Inflammatory macrophage treated with lipopolysaccharide for 4 hours (primary cell): ENCODE results near the gene VDR.
"Not testable (repeated sequence)": the region's sequence is repeated elsewhere in the genome, so short reads cannot be mapped to it uniquely, and the experiment has no call there.

Experiments
- DNase-seq: peaks from one replicate; pipeline ENCODE4 v3.0.0-alpha.2; 2020

Gene VDR

DNA sequence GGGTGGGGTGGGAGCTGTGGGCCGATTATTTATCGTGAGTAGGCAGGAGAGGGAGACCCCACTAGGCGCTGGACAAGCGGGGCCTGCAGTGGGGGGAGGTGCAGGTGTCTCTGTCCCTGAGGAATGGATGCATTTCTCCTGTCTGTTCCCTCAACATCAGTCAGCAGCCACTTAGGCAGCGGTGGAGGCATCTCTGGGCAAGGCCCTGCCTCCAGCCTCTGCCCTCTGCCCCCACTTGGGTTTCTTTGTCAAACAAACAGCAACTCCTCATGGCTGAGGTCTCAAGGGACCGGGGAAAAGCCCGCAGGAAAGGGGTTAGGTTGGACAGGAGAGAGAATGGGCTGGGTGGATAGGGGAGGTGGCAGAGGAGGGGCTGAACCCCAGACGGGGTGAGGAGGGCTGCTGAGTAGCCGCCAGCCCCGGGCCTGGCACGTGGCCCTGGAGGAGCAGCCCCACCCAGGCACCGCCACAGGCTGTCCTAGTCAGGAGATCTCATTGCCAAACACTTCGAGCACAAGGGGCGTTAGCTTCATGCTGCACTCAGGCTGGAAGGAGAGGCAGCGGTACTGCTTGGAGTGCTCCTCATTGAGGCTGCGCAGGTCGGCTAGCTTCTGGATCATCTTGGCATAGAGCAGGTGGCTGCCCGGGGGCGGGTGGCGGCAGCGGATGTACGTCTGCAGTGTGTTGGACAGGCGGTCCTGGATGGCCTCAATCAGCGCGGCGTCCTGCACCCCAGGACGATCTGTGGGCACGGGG is 60.4 kb downstream of the VDR start:
- no peak for DNase-seq

DNA sequence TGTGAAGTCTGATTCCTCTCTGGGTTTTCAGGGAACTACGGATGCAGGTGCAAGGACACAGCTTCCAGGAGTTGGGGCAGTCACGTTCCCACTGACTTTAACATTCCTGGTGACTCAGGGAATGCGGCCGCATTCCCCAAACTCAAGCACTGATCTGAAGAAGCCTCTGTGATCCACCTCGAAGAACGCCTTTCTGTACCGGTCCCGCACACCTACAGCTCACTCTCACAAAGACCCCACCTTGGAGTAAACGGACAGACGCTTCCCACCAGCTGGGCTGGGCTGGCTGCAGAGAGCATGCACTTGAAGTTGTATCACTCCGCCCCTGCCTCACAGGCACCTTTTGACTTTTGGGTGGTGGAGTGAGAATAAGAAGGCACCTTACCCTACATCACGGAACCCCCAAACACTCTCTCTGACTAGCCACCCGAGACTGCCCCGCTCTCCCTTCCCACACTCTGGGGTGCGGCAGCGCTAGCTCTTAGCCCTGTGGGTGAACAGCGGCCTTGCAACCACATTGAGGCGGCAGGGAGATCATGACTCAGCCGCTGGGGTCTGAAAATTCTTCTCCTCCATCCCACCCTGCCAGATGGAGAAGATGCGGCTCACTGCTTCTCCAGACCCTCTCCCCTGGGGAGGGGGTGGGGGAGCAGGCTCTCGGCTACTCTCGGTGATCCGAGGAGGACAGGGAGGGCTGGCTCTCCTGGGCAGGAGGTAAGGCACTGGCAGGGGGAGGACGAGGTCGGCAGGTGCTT is 61.4 kb downstream of the VDR start:
- DNase-seq: no peak

DNA sequence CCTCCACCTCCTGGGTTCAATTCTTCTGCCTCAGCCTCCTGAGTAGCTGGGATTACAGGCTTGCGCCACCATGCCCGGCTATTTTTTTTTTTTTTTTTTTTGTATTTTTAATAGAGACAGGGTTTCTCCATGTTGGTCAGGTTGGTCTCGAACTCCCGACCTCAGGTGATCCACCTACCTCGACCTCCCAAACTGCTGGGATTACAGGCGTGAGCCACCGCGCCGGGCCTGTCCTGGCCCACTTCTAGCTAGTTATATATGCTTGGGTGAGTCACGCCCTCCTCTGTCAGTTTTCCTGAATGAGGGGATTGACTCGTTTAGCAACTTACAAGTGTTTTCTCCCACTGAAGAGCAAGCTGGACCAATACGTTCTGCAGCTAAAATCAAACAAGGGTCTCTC is 62.3 kb downstream of the VDR start:
- DNase-seq: not testable (repeated sequence)

DNA sequence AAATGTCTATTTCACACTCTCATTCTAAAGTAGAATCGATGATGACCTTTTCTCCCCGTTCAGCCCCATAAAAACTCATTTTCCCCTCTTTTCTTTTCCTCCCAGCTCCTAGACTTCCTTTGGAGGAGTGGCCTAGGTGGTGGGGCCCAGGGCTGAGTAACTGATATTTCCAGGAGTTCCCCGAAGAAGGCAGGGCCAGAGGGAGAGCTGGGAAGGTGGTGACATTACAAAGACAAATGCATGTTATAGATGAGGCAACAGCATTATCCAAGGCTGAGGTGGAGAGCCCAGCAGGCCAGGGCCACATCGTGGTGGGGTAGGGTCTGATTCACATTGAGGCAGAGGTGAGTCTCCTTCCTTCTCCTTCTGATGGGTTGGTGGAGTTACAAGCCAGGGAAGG is 62.9 kb downstream of the VDR start:
- DNase-seq: no peak

DNA sequence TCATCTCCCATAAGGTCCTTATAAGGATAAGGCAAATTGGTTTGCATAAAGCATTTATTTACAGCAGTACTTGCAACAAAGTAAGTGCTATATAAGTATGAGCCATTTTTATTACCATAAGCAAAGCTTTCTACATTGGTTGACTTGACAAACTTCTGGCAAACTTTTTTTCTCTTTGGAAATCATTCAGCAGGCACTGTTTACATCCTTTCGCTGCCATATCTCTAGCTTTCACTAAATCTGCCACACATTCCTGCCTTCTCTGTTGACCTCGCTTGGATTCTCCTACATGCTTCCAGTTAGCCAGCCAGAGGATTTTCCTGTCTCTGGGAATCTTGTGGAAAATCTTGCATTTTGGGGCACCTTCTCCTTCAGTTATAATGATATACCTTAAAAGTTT is 63.3 kb downstream of the VDR start:
- no peak for DNase-seq

DNA sequence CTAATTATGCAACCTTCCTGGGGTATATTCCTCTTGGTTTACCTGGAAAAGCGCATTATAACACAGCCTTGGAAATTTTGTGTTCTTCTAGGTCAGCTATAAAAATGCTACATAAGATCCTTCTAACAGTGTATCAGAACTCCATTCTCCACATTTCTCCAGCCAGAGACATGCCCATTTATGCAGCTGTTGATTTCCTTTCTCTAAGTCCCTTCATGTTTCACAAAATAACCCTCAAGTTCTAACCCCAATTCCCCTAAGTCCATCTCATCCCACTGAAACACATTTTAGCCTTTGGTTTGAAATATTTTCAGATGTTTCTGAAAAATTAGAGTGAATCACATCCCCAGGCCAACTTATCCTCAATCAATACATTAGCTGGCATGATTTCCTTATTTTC is 64.2 kb downstream of the VDR start:
- DNase-seq: no peak

- DNase-seq: no peak
Observed at GRCh38 chr12:47839214-47839876, 65.4 kb downstream of the VDR start.

GRCh38 chr12:47838286-47838931 is 66.4 kb downstream of the VDR start:
- no peak for DNase-seq

DNA sequence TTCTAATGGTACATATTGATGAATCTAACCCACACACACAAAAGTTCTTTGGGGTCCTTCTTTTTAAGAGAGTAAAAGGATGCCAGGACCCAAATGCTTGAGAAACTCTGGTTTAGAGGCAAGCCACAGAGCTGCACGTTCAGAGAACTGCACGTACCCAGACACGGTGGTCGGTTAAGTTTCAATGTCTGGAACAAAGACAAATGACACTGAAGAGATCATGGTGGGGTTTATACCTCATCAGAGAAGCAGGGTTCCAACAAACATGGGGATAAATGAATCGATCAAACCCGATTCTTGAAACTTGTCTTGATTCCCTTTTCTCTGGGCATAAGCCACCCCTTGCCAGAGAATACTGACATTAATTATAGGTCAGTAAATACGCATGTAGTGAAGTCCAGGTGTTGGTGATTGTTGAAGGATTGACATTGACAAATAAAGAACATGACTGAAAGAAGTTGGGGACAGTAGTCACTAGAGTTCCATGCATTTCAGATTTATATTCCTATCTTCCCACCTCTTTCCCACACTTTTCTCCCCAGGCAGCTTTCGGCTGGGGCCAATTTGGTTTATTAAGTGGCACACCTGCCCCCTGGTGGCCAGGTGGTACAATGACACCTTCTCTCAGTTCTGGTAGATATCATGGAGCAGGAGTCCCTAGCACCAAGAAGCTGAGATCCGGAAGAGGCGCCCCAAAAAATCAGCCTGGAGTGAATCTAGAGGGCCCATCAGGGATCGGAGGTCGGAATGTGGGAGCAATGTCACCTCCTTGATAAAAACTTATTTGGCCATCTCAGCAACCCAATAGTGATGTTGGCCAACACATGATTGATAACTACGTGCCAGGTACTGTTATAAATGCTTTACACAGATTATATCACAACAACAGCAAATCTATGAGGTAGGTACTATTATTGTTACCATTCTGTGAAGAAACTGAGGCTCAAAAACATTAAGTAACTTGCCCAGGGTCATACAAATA is 67.3 kb downstream of the VDR start:
- peak; percentile 65 for DNase-seq

DNA sequence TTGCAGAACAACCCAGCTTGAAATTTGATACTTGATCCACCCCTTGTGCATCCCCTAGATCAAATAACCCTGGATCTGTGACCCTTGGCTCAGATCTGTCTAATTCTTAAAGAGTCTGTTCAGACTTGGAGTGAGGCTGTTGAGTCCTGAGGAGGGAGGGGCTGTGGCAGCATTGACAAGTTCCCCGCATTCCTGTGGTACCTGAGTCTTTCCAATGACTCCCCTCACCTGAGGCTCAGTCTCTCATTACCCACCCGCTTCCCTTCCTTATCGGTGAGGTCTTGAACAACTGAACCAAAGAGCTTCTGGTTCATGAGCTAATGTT is 69.0 kb downstream of the VDR start:
- no peak for DNase-seq

GRCh38 chr12:47835006-47835830 is 69.6 kb downstream of the VDR start:
- DNase-seq: no peak

- no peak for DNase-seq
Observed at GRCh38 chr12:47834199-47834903, 70.4 kb downstream of the VDR start.

GRCh38 chr12:47833591-47834012 is 71.2 kb downstream of the VDR start:
- no peak for DNase-seq

- no peak for DNase-seq
Observed at GRCh38 chr12:47832263-47832933, 72.4 kb downstream of the VDR start.

DNA sequence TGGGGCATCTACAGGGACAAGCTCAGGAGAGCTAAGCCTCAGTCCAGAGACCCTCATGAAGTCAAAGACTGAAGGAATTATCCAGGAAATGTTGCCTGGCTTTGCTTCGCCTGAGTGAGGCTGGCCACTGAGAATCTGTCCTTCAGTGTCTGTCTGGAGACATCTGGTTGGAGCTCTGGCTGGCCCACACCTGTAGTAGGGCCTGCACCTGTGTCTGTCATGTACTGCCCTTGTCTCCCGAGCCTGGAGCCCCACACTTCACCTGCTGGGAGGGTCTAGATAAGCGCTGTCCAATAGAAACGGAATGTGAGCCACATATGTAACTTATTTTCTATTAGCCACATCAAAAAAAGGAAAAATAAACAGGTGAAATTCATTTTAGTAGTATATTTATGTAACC is 75.2 kb downstream of the VDR start:
- DNase-seq: no peak

- DNase-seq: peak; percentile 40
Observed at GRCh38 chr12:47828976-47829482, 75.8 kb downstream of the VDR start.

- no peak for DNase-seq
Observed at GRCh38 chr12:47828008-47828975, 76.5 kb downstream of the VDR start.

DNA sequence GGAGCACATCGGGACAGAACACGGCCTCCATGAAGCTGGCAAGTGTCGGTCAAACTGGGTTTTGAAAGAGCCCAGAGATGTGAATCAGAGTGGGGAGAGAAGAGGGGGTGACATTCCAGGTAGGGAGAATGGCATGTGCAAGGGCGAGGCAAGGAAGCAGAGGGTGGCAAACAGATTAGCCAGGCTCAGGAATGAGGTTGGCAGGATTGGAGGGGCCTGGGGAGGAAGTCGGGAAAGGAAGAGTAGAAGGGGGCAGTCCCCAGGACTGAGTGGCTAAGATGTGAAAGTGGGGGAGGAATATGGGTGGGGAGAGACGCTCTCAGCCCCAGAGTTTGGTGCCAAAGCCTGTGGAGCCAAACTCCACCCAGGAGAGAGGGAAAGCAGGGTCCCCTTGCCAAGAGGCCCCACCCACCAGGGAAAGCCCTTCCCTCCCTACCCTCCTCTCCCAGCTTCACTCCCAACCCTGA is 79.6 kb downstream of the VDR start:
- no peak for DNase-seq

DNA sequence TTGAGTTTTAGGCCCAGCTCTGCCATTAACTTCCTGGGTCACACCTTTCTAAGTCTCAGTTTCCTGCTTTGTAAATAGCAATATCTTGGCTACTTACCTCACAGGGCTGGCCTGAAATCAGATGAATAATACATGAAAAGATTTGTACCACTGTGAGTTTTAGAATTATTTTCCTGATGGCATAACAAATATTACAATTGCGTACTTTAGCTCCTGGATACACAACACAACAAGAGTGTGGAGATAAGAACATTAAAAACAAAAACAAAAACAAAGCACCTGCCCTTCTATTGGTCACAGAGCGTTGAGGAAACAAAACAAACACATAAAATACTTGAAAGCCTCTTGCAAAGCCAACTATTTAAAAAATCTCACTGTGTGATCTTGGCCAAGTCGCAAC is 80.2 kb downstream of the VDR start:
- no peak for DNase-seq
